Trophoblast cell (in vitro differentiated cells and primary cell): Measurements from ENCODE around the gene HES5.

ENCODE experiments used
- DNase-seq, 2 donors: peaks; one replicate each; pipeline ENCODE4 v3.0.0-alpha.2; 2016
- H2AFZ ChIP-seq: 2 replicates; pipeline ENCODE4 v1.6.1; 2013; ENCODE audit warnings: low read length, moderate library complexity, mild to moderate bottlenecking; ENCODE audit not compliant: insufficient read depth, poor library complexity
- H2AK5ac ChIP-seq: 2 replicates; pipeline ENCODE4 v1.6.1; 2013; ENCODE audit warnings: mild to moderate bottlenecking, low read length
- H2BK120ac ChIP-seq: 2 replicates; pipeline ENCODE4 v1.6.1; 2013; ENCODE audit warnings: low read length, mild to moderate bottlenecking, moderate library complexity; ENCODE audit not compliant: insufficient read depth, poor library complexity
- H2BK12ac ChIP-seq: 2 replicates; pipeline ENCODE4 v1.6.1; 2013; ENCODE audit warnings: mild to moderate bottlenecking, low read length, moderate library complexity
- H2BK5ac ChIP-seq: 2 replicates; pipeline ENCODE4 v1.6.1; 2013; ENCODE audit warnings: low read length, low read depth, moderate library complexity, mild to moderate bottlenecking; ENCODE audit not compliant: poor library complexity
- H3K14ac ChIP-seq: 2 replicates; pipeline ENCODE4 v1.6.1; 2013; ENCODE audit warnings: mild to moderate bottlenecking, low read length
- H3K18ac ChIP-seq: 2 replicates; pipeline ENCODE4 v1.6.1; 2013; ENCODE audit warnings: mild to moderate bottlenecking, low read length
- H3K23ac ChIP-seq: 2 replicates; pipeline ENCODE4 v1.6.1; 2013; ENCODE audit warnings: low read length
- H3K27ac ChIP-seq: 2 replicates; pipeline ENCODE4 v1.5.1; 2013; ENCODE audit warnings: low read depth, mild to moderate bottlenecking, inconsistent platforms, low read length, moderate library complexity
- H3K27me3 ChIP-seq: 2 replicates; pipeline ENCODE4 v1.6.1; 2013; ENCODE audit warnings: inconsistent platforms, mild to moderate bottlenecking, low read length, moderate library complexity; ENCODE audit not compliant: insufficient read depth
- H3K36me3 ChIP-seq, 2 experiments: 1 replicate in 1 of 2; 2 replicates in 1 of 2; pipeline ENCODE4 v1.6.1; 2013; ENCODE audit warnings: low read length in 2 of 2, mild to moderate bottlenecking in 2 of 2, moderate library complexity in 1 of 2; ENCODE audit not compliant: insufficient read depth in 2 of 2, control insufficient read depth in 1 of 2
- H3K4ac ChIP-seq: 2 replicates; pipeline ENCODE4 v1.6.1; 2013; ENCODE audit warnings: low read depth, mild to moderate bottlenecking, low read length, moderate library complexity
- H3K4me1 ChIP-seq, 2 experiments: 1 replicate in 1 of 2; 2 replicates in 1 of 2; pipeline ENCODE4 v1.6.1; 2013; ENCODE audit warnings: low read length in 2 of 2, mild to moderate bottlenecking in 2 of 2, moderate library complexity in 1 of 2; ENCODE audit not compliant: insufficient read depth in 2 of 2, control insufficient read depth in 1 of 2
- H3K4me2 ChIP-seq: 2 replicates; pipeline ENCODE4 v1.6.1; 2013; ENCODE audit warnings: inconsistent platforms, mild to moderate bottlenecking, low read length, moderate library complexity
- H3K4me3 ChIP-seq: 2 replicates; pipeline ENCODE4 v1.5.1; 2013; ENCODE audit warnings: mild to moderate bottlenecking, low read depth, low read length, inconsistent platforms
- H3K79me1 ChIP-seq: one replicate; pipeline ENCODE4 v1.6.1; 2013; ENCODE audit warnings: low read length
- H3K79me2 ChIP-seq: 2 replicates; pipeline ENCODE4 v1.6.1; 2013; ENCODE audit warnings: low read length, mild to moderate bottlenecking; ENCODE audit not compliant: control insufficient read depth, insufficient read depth, poor library complexity
- H3K9ac ChIP-seq: 2 replicates; pipeline ENCODE4 v1.6.1; 2013; ENCODE audit warnings: mild to moderate bottlenecking, low read length
- H3K9me3 ChIP-seq: 2 replicates; pipeline ENCODE4 v1.6.1; 2013; ENCODE audit warnings: low read depth, mild to moderate bottlenecking, control low read depth, inconsistent platforms, low read length; ENCODE audit not compliant: insufficient read depth
- H4K12ac ChIP-seq: 2 replicates; pipeline ENCODE4 v1.6.1; 2013; ENCODE audit warnings: low read depth, mild to moderate bottlenecking, low read length, moderate library complexity
- H4K8ac ChIP-seq: 2 replicates; pipeline ENCODE4 v1.6.1; 2013; ENCODE audit warnings: low read depth, mild to moderate bottlenecking, low read length, moderate library complexity
- H4K91ac ChIP-seq: one replicate; pipeline ENCODE4 v1.6.1; 2013; ENCODE audit warnings: low read depth, mild to moderate bottlenecking, low read length, moderate library complexity
- WGBS: extraction: QIAGEN DNeasy Blood & Tissue Kit; methylation state at CpG from one replicate; pipeline ENCODE4 v1.1.7; 2013; ENCODE audit warnings: missing lambda C conversion rate; ENCODE audit not compliant: insufficient read length, insufficient coverage; ENCODE audit errors: extremely low coverage; 5-methylcytosine and 5-hydroxymethylcytosine counted together

HES5 gene

GRCh38 chr1:2566101-2567045 lies 36.3 kb upstream of the HES5 start:
- H3K79me1 ChIP-seq, result no peaks in the 10 kb centered on the region
- no peaks in the 10 kb centered on the region for H3K79me2 ChIP-seq
- no peaks in the 10 kb centered on the region for H3K36me3 ChIP-seq
- H3K4ac ChIP-seq, result no peak overlapping the region
- no peak overlapping the region for H3K18ac ChIP-seq
- no peak overlapping the region for H3K27ac ChIP-seq
- no peak overlapping the region for H4K12ac ChIP-seq
- H3K9me3 ChIP-seq, result no peaks in the 10 kb centered on the region
- H2BK12ac ChIP-seq, result no peak overlapping the region
- H3K4me3 ChIP-seq, result no peak overlapping the region
- H2AFZ ChIP-seq, result no peak overlapping the region
- no peak overlapping the region for H3K9ac ChIP-seq
- WGBS, result no CpG with 5 or more reads among the region's 34 CpGs
- no peaks in the 10 kb centered on the region for H3K27me3 ChIP-seq
- no peak overlapping the region for H4K91ac ChIP-seq
- DNase-seq, result no peak
- H3K23ac ChIP-seq, result no peak overlapping the region
- H3K4me1 ChIP-seq, result no peaks in the 10 kb centered on the region
- no peak overlapping the region for H3K4me2 ChIP-seq
- no peak overlapping the region for H3K14ac ChIP-seq
- no peak overlapping the region for H2BK120ac ChIP-seq
- H4K8ac ChIP-seq, result no peak overlapping the region
- H2BK5ac ChIP-seq, result no peak overlapping the region
- H2AK5ac ChIP-seq, result no peak overlapping the region

GRCh38 chr1:2564815-2565374 lies 34.8 kb upstream of the HES5 start:
- H3K18ac ChIP-seq, result no peak overlapping the region
- no peak overlapping the region for H3K9ac ChIP-seq
- H2BK5ac ChIP-seq, result no peak overlapping the region
- no CpG with 5 or more reads among the region's 14 CpGs for WGBS
- H3K4me3 ChIP-seq, result no peak overlapping the region
- H4K12ac ChIP-seq, result no peak overlapping the region
- H2AFZ ChIP-seq, result no peak overlapping the region
- no peaks in the 10 kb centered on the region for H3K36me3 ChIP-seq
- no peak overlapping the region for H3K14ac ChIP-seq
- no peak overlapping the region for H2AK5ac ChIP-seq
- no peaks in the 10 kb centered on the region for H3K4me1 ChIP-seq
- H2BK12ac ChIP-seq, result no peak overlapping the region
- no peak overlapping the region for H3K27ac ChIP-seq
- H3K9me3 ChIP-seq, result no peaks in the 10 kb centered on the region
- H3K23ac ChIP-seq, result no peak overlapping the region
- no peak overlapping the region for H4K91ac ChIP-seq
- no peak overlapping the region for H2BK120ac ChIP-seq
- no peaks in the 10 kb centered on the region for H3K79me1 ChIP-seq
- H3K79me2 ChIP-seq, result no peaks in the 10 kb centered on the region
- no peaks in the 10 kb centered on the region for H3K27me3 ChIP-seq
- no peak overlapping the region for H4K8ac ChIP-seq
- H3K4me2 ChIP-seq, result no peak overlapping the region
- no peak overlapping the region for H3K4ac ChIP-seq
- DNase-seq, result no peak

GRCh38 chr1:2564006-2564814 lies 34.1 kb upstream of the HES5 start:
- H3K4me1 ChIP-seq, result no peaks in the 10 kb centered on the region
- H4K91ac ChIP-seq, result no peak overlapping the region
- no peak overlapping the region for H2BK12ac ChIP-seq
- H4K12ac ChIP-seq, result no peak overlapping the region
- no peak overlapping the region for H2AFZ ChIP-seq
- H3K36me3 ChIP-seq, result no peaks in the 10 kb centered on the region
- H2BK5ac ChIP-seq, result no peak overlapping the region
- no peak overlapping the region for H3K4me3 ChIP-seq
- no peaks in the 10 kb centered on the region for H3K9me3 ChIP-seq
- H3K9ac ChIP-seq, result no peak overlapping the region
- no peak for DNase-seq
- no peaks in the 10 kb centered on the region for H3K79me1 ChIP-seq
- no peak overlapping the region for H3K18ac ChIP-seq
- no peak overlapping the region for H4K8ac ChIP-seq
- H3K4ac ChIP-seq, result no peak overlapping the region
- no CpG with 5 or more reads among the region's 20 CpGs for WGBS
- no peak overlapping the region for H2AK5ac ChIP-seq
- no peak overlapping the region for H3K4me2 ChIP-seq
- H3K27me3 ChIP-seq, result no peaks in the 10 kb centered on the region
- H3K23ac ChIP-seq, result no peak overlapping the region
- no peak overlapping the region for H3K14ac ChIP-seq
- no peaks in the 10 kb centered on the region for H3K79me2 ChIP-seq
- no peak overlapping the region for H3K27ac ChIP-seq
- no peak overlapping the region for H2BK120ac ChIP-seq

- H3K4me3 ChIP-seq, result no peak overlapping the region
- H3K9me3 ChIP-seq, result no peaks in the 10 kb centered on the region
- DNase-seq, result no peak
- H4K12ac ChIP-seq, result no peak overlapping the region
- H3K36me3 ChIP-seq, result no peaks in the 10 kb centered on the region
- H3K79me1 ChIP-seq, result no peaks in the 10 kb centered on the region
- H2AK5ac ChIP-seq, result no peak overlapping the region
- no peak overlapping the region for H2BK120ac ChIP-seq
- no CpG with 5 or more reads among the region's 18 CpGs for WGBS
- H2BK5ac ChIP-seq, result no peak overlapping the region
- no peak overlapping the region for H2BK12ac ChIP-seq
- no peak overlapping the region for H2AFZ ChIP-seq
- H3K23ac ChIP-seq, result no peak overlapping the region
- H4K91ac ChIP-seq, result no peak overlapping the region
- no peaks in the 10 kb centered on the region for H3K27me3 ChIP-seq
- no peak overlapping the region for H4K8ac ChIP-seq
- no peak overlapping the region for H3K4ac ChIP-seq
- H3K27ac ChIP-seq, result no peak overlapping the region
- H3K4me1 ChIP-seq, result no peaks in the 10 kb centered on the region
- no peak overlapping the region for H3K14ac ChIP-seq
- no peak overlapping the region for H3K4me2 ChIP-seq
- H3K9ac ChIP-seq, result no peak overlapping the region
- no peak overlapping the region for H3K18ac ChIP-seq
- no peaks in the 10 kb centered on the region for H3K79me2 ChIP-seq
Observed at GRCh38 chr1:2563205-2563604, 33.1 kb upstream of the HES5 start.
